Suprapubic skin (tissue), 4 donors: ENCODE results near the gene CSNK1A1L. TPM values are rescaled to one million over a fixed set of nuclear protein-coding genes. Genes with fewer than 3 reads are reported as not detected.

ENCODE experiments used
- DNase-seq, 2 donors: peaks; one replicate each; pipeline ENCODE4 v3.0.0-alpha.2; 2019; ENCODE audit warnings: low spot score in 2 of 2
- H3K27ac ChIP-seq: fragments of 200-600 bp; sonication (generic); one replicate; pipeline ENCODE4 v1.5.1; 2019
- H3K27me3 ChIP-seq: fragments of 200-600 bp; sonication (generic); one replicate; pipeline ENCODE4 v1.5.1; 2019
- H3K36me3 ChIP-seq: fragments of 200-600 bp; sonication (generic); one replicate; pipeline ENCODE4 v1.5.1; 2019
- H3K4me1 ChIP-seq: fragments of 200-600 bp; sonication (generic); one replicate; pipeline ENCODE4 v1.5.1; 2019
- H3K4me3 ChIP-seq: fragments of 200-600 bp; sonication (generic); one replicate; pipeline ENCODE4 v1.5.1; 2019; ENCODE audit warnings: mild to moderate bottlenecking
- H3K9me3 ChIP-seq: fragments of 200-600 bp; sonication (generic); one replicate; pipeline ENCODE4 v1.5.1; 2019
- CTCF ChIP-seq, 2 donors: fragments of 200-600 bp in 1 of 2; fragments of 450-650 bp in 1 of 2; sonication (generic) in 1 of 2; IDR thresholded peaks; one replicate each; pipeline ENCODE4 v1.5.1; 2016 to 2019; ENCODE audit warnings: antibody characterized with exemption in 2 of 2, mild to moderate bottlenecking in 1 of 2, moderate library complexity in 1 of 2
- EP300 ChIP-seq: sonication (generic); formaldehyde crosslinking; IDR thresholded peaks from one replicate; pipeline ENCODE4 v1.6.1; 2017; ENCODE audit warnings: antibody characterized with exemption
- POLR2A ChIP-seq, 2 donors: fragments of 450-650 bp; IDR thresholded peaks; one replicate each; pipeline ENCODE4 v1.6.1; 2017; ENCODE audit warnings: antibody characterized with exemption in 2 of 2, mild to moderate bottlenecking in 2 of 2, moderate library complexity in 2 of 2
- POLR2AphosphoS5 ChIP-seq, 3 donors: sonication (generic); formaldehyde crosslinking; IDR thresholded peaks; one replicate each; pipeline ENCODE4 v1.6.1; 2017; ENCODE audit warnings: antibody characterized with exemption in 3 of 3
- WGBS: methylation state at CpG from one replicate; pipeline ENCODE4 v1.1.5; 2018; 5-methylcytosine and 5-hydroxymethylcytosine counted together
- total RNA-seq, 4 donors: library from RNA; depleted of rRNA; stranded (reverse); fragments of >200 nt; gene quantifications; one replicate each; pipeline ENCODE4 v1.1.0, GENCODE V29; 2016

Gene CSNK1A1L
- total RNA-seq, 4 donors from 2014 or later, result not detected

- Histone ChIP-seq H3K4me1 (peaks cover 15% of the 10 kb centered on the region), H3K27me3 (no peaks in the 10 kb centered on the region), H3K4me3 (no peak overlapping the region), H3K27ac (no peak overlapping the region), H3K9me3 (no peaks in the 10 kb centered on the region), H3K36me3 (no peaks in the 10 kb centered on the region)
- no peak for DNase-seq
- WGBS, result 42% methylated on average over 4 of the region's 4 CpGs
- TF ChIP-seq POLR2AphosphoS5 (IDR thresholded peaks at IDR 0.05) (no peak), POLR2A (IDR thresholded peaks at IDR 0.05) (no peak), CTCF (IDR thresholded peaks at IDR 0.05) (no peak), EP300 (no peak)
Observed at GRCh38 chr13:37129866-37130265, 24.4 kb upstream of the CSNK1A1L start.

GRCh38 chr13:37127691-37128241 lies 22.3 kb upstream of the CSNK1A1L start:
- TF ChIP-seq CTCF (IDR thresholded peaks at IDR 0.05), result no peak
- no peak for TF ChIP-seq POLR2A (IDR thresholded peaks at IDR 0.05)
- H3K9me3 ChIP-seq, result no peaks in the 10 kb centered on the region
- no peaks in the 10 kb centered on the region for H3K27me3 ChIP-seq
- H3K36me3 ChIP-seq, result no peaks in the 10 kb centered on the region
- 30% methylated on average over 3 of the region's 3 CpGs for WGBS
- H3K27ac ChIP-seq, result no peak overlapping the region
- H3K4me1 ChIP-seq, result peaks cover 10% of the 10 kb centered on the region
- DNase-seq, result no peak
- no peak overlapping the region for H3K4me3 ChIP-seq

- Histone ChIP-seq H3K27me3 (no peaks in the 10 kb centered on the region), H3K9me3 (no peaks in the 10 kb centered on the region), H3K36me3 (no peaks in the 10 kb centered on the region), H3K4me1 (peaks cover 10% of the 10 kb centered on the region), H3K4me3 (no peak overlapping the region), H3K27ac (no peak overlapping the region)
- TF ChIP-seq EP300, result no peak
- TF ChIP-seq POLR2AphosphoS5 (IDR thresholded peaks at IDR 0.05), result no peak
- TF ChIP-seq POLR2A (IDR thresholded peaks at IDR 0.05), result no peak
- TF ChIP-seq CTCF (IDR thresholded peaks at IDR 0.05), result no peak
- 84% methylated on average over 1 of the region's 1 CpG for WGBS
- DNase-seq, result no peak
Observed at GRCh38 chr13:37123337-37123736, 17.9 kb upstream of the CSNK1A1L start.

GRCh38 chr13:37118016-37118415 lies 12.6 kb upstream of the CSNK1A1L start:
- Histone ChIP-seq H3K27ac (no peak overlapping the region), H3K4me3 (no peak overlapping the region), H3K27me3 (no peaks in the 10 kb centered on the region), H3K36me3 (no peaks in the 10 kb centered on the region), H3K9me3 (no peaks in the 10 kb centered on the region), H3K4me1 (peaks cover 8% of the 10 kb centered on the region)
- TF ChIP-seq CTCF (IDR thresholded peaks at IDR 0.05), result no peak
- TF ChIP-seq EP300, result no peak
- TF ChIP-seq POLR2AphosphoS5 (IDR thresholded peaks at IDR 0.05), result no peak
- no peak for TF ChIP-seq POLR2A (IDR thresholded peaks at IDR 0.05)
- WGBS, result 14% methylated on average over 3 of the region's 3 CpGs
- DNase-seq, result no peak

GRCh38 chr13:37114250-37114649 lies 8.8 kb upstream of the CSNK1A1L start:
- H3K9me3 ChIP-seq, result no peaks in the 10 kb centered on the region
- peaks cover 10% of the 10 kb centered on the region for H3K4me1 ChIP-seq
- H3K27ac ChIP-seq, result no peak overlapping the region
- 72% methylated on average over 4 of the region's 4 CpGs for WGBS
- no peak for TF ChIP-seq POLR2AphosphoS5 (IDR thresholded peaks at IDR 0.05)
- no peak for TF ChIP-seq EP300
- TF ChIP-seq CTCF (IDR thresholded peaks at IDR 0.05), result no peak
- TF ChIP-seq POLR2A (IDR thresholded peaks at IDR 0.05), result no peak
- H3K4me3 ChIP-seq, result no peak overlapping the region
- H3K36me3 ChIP-seq, result no peaks in the 10 kb centered on the region
- no peaks in the 10 kb centered on the region for H3K27me3 ChIP-seq
- no peak for DNase-seq
